ENCODE results near the gene DNAJC18. TPM values are rescaled to one million over a fixed set of nuclear protein-coding genes. Genes with fewer than 3 reads are reported as not detected.
"Not testable (repeated sequence)": the region's sequence is repeated elsewhere in the genome, so short reads cannot be mapped to it uniquely, and the experiment has no call there.

The DNAJC18 gene
- total and polyA plus RNA-seq, 2 of the 8 experiments (the other 6 are each of a cell fraction or from before 2014, with no cell fraction given), result 7.8 to 29.2 TPM

DNA sequence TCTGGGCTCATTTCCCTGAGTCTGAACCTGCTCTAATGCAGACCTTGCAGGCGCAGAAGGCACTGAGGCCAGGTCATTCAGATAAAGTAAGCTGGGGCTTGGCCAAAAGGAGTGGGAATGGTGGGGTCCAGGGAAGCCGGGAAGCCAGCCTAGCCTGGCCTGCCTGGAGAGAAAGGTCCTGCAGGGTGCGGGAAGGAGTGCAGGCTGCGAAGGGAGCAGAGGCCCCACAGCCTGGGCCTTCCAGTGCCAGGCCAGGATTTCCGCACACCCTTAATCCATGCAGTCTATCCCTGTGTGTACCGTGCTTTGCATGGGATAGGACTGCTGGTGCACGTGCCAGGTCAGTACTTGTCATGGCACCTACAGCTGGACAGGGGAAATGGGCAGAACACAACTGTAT lies 46.9 kb upstream of the DNAJC18 start (continued):
- TF ChIP-seq KDM4A (IDR thresholded peaks at IDR 0.05; ENCODE audit: low read depth, low read length, severe bottlenecking), result no peak
- TF ChIP-seq EP300 (IDR thresholded peaks at IDR 0.05; ENCODE audit: borderline replicate concordance in 1 of 2, low read depth in 2 of 2, low read length in 2 of 2), result no peak
- no peak for TF ChIP-seq SIRT6 (IDR thresholded peaks at IDR 0.05; ENCODE audit: low read length)
- no peak for TF ChIP-seq HDAC6 (IDR thresholded peaks at IDR 0.05; ENCODE audit: low read depth, low read length)
- TF ChIP-seq TEAD4 (IDR thresholded peaks at IDR 0.05; ENCODE audit: low read depth, low read length), result no peak
- no peak for TF ChIP-seq KDM1A (IDR thresholded peaks at IDR 0.05; ENCODE audit: borderline replicate concordance, low read length)
- TF ChIP-seq ASH2L (IDR thresholded peaks at IDR 0.05; ENCODE audit: low read length), result no peak
- TF ChIP-seq SUZ12 (IDR thresholded peaks at IDR 0.05; ENCODE audit: low read length), result no peak
- TF ChIP-seq CREB1 (IDR thresholded peaks at IDR 0.05), result no peak
- no peak for TF ChIP-seq CHD2 (IDR thresholded peaks at IDR 0.05; ENCODE audit: low read length)
- TF ChIP-seq NRF1 (IDR thresholded peaks at IDR 0.05; ENCODE audit: low read depth, low read length), result no peak
- no peak for TF ChIP-seq POLR2AphosphoS5 (IDR thresholded peaks at IDR 0.05; ENCODE audit: low read depth, low read length)

DNA sequence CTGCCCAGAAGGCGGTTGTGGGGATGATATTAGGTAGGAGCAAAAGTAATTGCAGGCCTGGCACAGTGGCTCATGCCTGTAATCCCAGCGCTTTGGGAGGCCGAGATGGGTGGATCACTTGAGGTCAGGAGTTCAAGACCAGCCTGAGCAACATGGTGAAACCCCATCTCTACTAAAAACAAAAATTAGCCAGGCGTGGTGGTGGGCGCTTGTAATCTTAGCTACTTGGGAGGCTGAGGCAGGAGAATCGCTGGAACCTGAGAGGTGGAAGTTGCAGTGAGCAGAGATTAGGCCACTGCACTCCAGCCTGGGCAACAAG lies 43.5 kb upstream of the DNAJC18 start:
- H3K4ac ChIP-seq (replicated peaks; ENCODE audit: insufficient read length, low read depth, low read length); H3K18ac ChIP-seq (ENCODE audit: extremely low read depth, low read length); H3K27me3 ChIP-seq (replicated peaks in 1 of 4; ENCODE audit: control insufficient read depth in 3 of 4, extremely low read depth in 1 of 4, insufficient read depth in 3 of 4, low read length in 3 of 4); H3K36me3 ChIP-seq (ENCODE audit: control insufficient read depth in 2 of 4, insufficient read depth in 4 of 4, low read length in 3 of 4); H3K79me1 ChIP-seq (ENCODE audit: low read depth, low read length); H3K4me1 ChIP-seq (replicated peaks in 1 of 4; ENCODE audit: control insufficient read depth in 3 of 4, insufficient read depth in 4 of 4, low read length in 3 of 4); H3K14ac ChIP-seq (ENCODE audit: insufficient read length); H4K8ac ChIP-seq (ENCODE audit: extremely low read depth, insufficient read depth, low read length); H3K79me2 ChIP-seq (ENCODE audit: control insufficient read depth in 1 of 2, insufficient read depth in 2 of 2, low read length in 2 of 2); H3K56ac ChIP-seq (replicated peaks; ENCODE audit: insufficient read length, low read depth, low read length); FAIRE-seq; H3K9me3 ChIP-seq (ENCODE audit: insufficient read depth in 2 of 2, low read depth in 1 of 2, low read length in 1 of 2); H2BK15ac ChIP-seq (ENCODE audit: low read length); H3K4me3 ChIP-seq (ENCODE audit: extremely low read depth in 1 of 4, insufficient read depth in 2 of 4, low read depth in 3 of 4, low read length in 4 of 4); H4K20me1 ChIP-seq (replicated peaks in 1 of 2; ENCODE audit: control insufficient read depth in 1 of 2, insufficient read depth in 2 of 2, low read length in 2 of 2); H2BK12ac ChIP-seq (ENCODE audit: low read depth, low read length); H4K91ac ChIP-seq (replicated peaks; ENCODE audit: insufficient read length, low read length); H3K23ac ChIP-seq (ENCODE audit: insufficient read length); H3K4me2 ChIP-seq (ENCODE audit: insufficient read depth in 1 of 2, low read depth in 2 of 2, low read length in 2 of 2); H2AFZ ChIP-seq (ENCODE audit: low read length); H2BK5ac ChIP-seq (ENCODE audit: low read depth, low read length); H2BK20ac ChIP-seq (ENCODE audit: low read length); H4K5ac ChIP-seq (ENCODE audit: insufficient read length, low read depth, low read length); DNase-seq (ENCODE audit: low read depth in 1 of 2, low spot score in 2 of 2); H3K23me2 ChIP-seq (ENCODE audit: low read depth, low read length); H3K9ac ChIP-seq (replicated peaks in 1 of 4; ENCODE audit: extremely low read depth in 1 of 4, low read depth in 3 of 4, low read length in 3 of 4); H2BK120ac ChIP-seq (replicated peaks; ENCODE audit: low read depth, low read length); H2AK5ac ChIP-seq (ENCODE audit: low read depth, low read length); H3K27ac ChIP-seq (ENCODE audit: low read depth, low read length): not testable (repeated sequence)
- CTCF ChIA-PET (ENCODE audit: partially characterized antibody), result interaction anchor here (1.2 to 5.3 kb wide), 9 partner anchors 10 to 61 kb away, joined by 3 to 38 read pairs (median 7); partner anchors contain the start of gene ECSCR
- POLR2A ChIA-PET (ENCODE audit: partially characterized antibody), result interaction anchor here (0.7 to 1.4 kb wide), 6 partner anchors 21 to 207 kb away, joined by 3 to 4 read pairs (median 3); partner anchors contain the start of genes DNAJC18, ECSCR and UBE2D2
- WGBS, 2 experiments (ENCODE audit: extremely low coverage in 1 of 2, insufficient coverage in 1 of 2, insufficient read length in 1 of 2, insufficient replicate concordance in 2 of 2, low coverage in 1 of 2, low lambda C conversion rate in 2 of 2, missing lambda C conversion rate in 1 of 2), result 91% methylated on average over 4 of the region's 6 CpGs; no CpG with 5 or more reads in 1 of the 2 experiments
